ENCODE measurements around the gene TMEM258. TPM values are rescaled to one million over a fixed set of nuclear protein-coding genes. Genes with fewer than 3 reads are reported as not detected.

TMEM258 gene
- total and polyA plus RNA-seq, 2 experiments from 2014 or later: 72.8 to 258 TPM

DNA sequence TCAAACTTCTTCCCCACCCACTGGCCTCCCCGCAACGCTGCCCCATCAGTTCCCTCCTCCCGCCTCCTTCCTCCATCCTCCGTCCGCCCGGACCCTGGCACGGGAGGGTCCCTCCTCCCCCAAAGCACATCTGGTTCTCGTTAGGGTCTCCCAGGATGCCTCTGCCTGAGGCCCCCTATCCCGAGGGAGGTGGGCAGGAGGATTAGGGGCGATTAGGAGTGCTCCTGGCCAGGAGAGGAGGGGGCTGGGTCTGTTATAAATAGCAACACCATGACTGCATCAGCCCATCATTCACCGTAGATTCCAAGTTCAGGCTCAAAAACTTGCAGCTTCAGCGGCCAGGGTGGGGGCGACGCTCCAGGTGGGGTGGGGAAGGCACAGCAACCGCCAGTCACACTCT, 29.6 kb downstream of the TMEM258 start:
- Histone ChIP-seq H4K20me1 (ENCODE audit: insufficient read depth) (no peaks in the 10 kb centered on the region), H2AFZ (no peak overlapping the region), H3K27me3 (replicated peaks; ENCODE audit: insufficient read depth) (no peaks in the 10 kb centered on the region; the same call in 1 of the 2 replicates), H3F3A (ENCODE audit: insufficient read depth) (no peaks in the 10 kb centered on the region), H3K4me1 (ENCODE audit: insufficient read depth) (no peaks in the 10 kb centered on the region), H3K79me2 (ENCODE audit: insufficient read depth) (no peaks in the 10 kb centered on the region), H3K9ac (no peak overlapping the region), H3K36me3 (ENCODE audit: low read depth) (no peaks in the 10 kb centered on the region), H3K9me3 (ENCODE audit: low read depth) (no peaks in the 10 kb centered on the region), H3K4me3 (no peak overlapping the region), H3K9me2 (ENCODE audit: insufficient read depth) (no peaks in the 10 kb centered on the region), H3K4me2 (ENCODE audit: unreplicated experiment) (no peak overlapping the region), H3K27ac (no peak overlapping the region)
- in situ Hi-C loops (cut with MboI): no loop called here
- TF ChIP-seq EZH2 (IDR thresholded peaks at IDR 0.05; ENCODE audit: insufficient read depth, poor library complexity, severe bottlenecking): no peak
- no peak for TF ChIP-seq EZH2phosphoT487 (IDR thresholded peaks at IDR 0.05; ENCODE audit: insufficient read depth, low read depth)
- 6 to 11% methylated on average over 9 to 15 of the region's 15 CpGs for WGBS, 2 experiments (ENCODE audit: low coverage in 1 of 2, low lambda C conversion rate in 2 of 2, missing lambda C conversion rate in 2 of 2)
- no peak for DNase-seq

DNA sequence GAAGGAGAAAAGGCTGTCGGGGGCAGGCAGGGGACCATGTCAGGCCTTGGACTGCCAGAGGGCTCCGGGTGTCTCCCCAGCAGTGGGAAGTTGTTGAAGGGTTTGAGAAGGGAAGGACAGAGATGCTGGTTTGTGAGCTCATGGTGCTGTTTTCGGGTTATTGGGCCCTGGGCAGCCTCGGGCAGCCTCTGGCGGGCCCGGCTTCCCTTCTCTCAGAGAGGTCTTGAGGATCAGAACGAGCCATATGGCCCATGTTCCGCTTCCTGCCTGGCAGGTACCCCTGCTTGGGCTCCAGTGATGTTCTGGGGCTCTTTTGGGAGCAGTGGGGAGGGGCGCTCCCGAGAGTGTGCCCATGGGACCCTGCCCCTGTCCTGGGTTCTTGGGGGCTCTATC, 30.2 kb downstream of the TMEM258 start:
- no peaks in the 10 kb centered on the region for H3K79me2 ChIP-seq (ENCODE audit: insufficient read depth)
- no peak overlapping the region for H3K4me3 ChIP-seq
- 47 to 57% methylated on average over 8 to 10 of the region's 10 CpGs for WGBS, 2 experiments (ENCODE audit: low coverage in 1 of 2, low lambda C conversion rate in 2 of 2, missing lambda C conversion rate in 2 of 2)
- H3K4me2 ChIP-seq (ENCODE audit: unreplicated experiment): no peak overlapping the region
- in situ Hi-C loops (cut with MboI): no loop called here
- H3K9ac ChIP-seq: no peak overlapping the region
- no peaks in the 10 kb centered on the region for H3K4me1 ChIP-seq (ENCODE audit: insufficient read depth)
- DNase-seq: no peak
- H3K9me2 ChIP-seq (ENCODE audit: insufficient read depth): no peaks in the 10 kb centered on the region
- TF ChIP-seq EZH2 (IDR thresholded peaks at IDR 0.05; ENCODE audit: insufficient read depth, poor library complexity, severe bottlenecking): no peak
- no peak for TF ChIP-seq EZH2phosphoT487 (IDR thresholded peaks at IDR 0.05; ENCODE audit: insufficient read depth, low read depth)
- no peaks in the 10 kb centered on the region for H4K20me1 ChIP-seq (ENCODE audit: insufficient read depth)
- H3K27me3 ChIP-seq (replicated peaks; ENCODE audit: insufficient read depth): no peaks in the 10 kb centered on the region; the same call in 1 of the 2 replicates
- H2AFZ ChIP-seq: no peak overlapping the region
- H3K36me3 ChIP-seq (ENCODE audit: low read depth): no peaks in the 10 kb centered on the region
- H3K27ac ChIP-seq: no peak overlapping the region
- H3F3A ChIP-seq (ENCODE audit: insufficient read depth): no peaks in the 10 kb centered on the region
- H3K9me3 ChIP-seq (ENCODE audit: low read depth): no peaks in the 10 kb centered on the region

DNA sequence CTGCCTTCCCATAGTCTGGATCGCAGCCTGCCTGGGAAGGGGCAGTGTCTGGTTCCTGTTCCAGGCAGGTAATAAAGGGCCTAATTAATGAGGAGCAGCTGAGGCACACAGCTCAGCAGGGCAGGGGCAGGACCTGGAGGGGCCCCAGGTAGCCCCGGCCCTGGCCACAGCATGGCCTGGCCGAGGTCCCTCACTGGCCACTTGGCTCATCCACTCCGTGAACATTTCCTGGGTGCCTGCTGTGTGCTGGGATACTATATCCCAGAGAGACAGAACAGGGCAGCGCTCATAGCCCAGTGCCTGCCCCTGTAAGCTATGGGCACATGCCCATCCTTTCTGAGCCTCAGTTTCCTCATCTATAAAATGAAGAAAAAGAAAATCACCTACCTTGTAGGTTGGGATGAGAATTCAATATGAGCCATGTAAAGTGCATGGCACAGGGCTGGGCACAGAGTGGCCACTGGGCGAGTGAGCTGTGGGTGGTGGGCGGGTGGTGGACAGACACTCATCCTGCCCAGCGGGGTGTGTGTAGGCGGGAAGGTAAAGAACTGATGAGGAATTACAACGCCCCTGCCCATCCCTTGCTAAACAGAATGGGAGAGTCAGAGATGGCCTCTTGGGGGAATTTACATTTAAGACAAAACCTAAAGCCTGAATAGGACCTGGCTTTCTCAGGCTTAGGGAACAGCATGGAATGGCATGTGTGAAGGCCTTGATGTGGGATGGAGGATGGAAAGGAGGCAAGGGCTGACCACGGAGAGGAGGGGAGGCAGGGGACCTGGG, 30.8 kb downstream of the TMEM258 start:
- H2AFZ ChIP-seq: no peak overlapping the region
- H3K9ac ChIP-seq: no peak overlapping the region
- H3K36me3 ChIP-seq (ENCODE audit: low read depth): no peaks in the 10 kb centered on the region
- no peak for TF ChIP-seq EZH2 (IDR thresholded peaks at IDR 0.05; ENCODE audit: insufficient read depth, poor library complexity, severe bottlenecking)
- no peak for TF ChIP-seq EZH2phosphoT487 (IDR thresholded peaks at IDR 0.05; ENCODE audit: insufficient read depth, low read depth)
- no peak overlapping the region for H3K27ac ChIP-seq
- H3K4me3 ChIP-seq: no peak overlapping the region
- in situ Hi-C loops (cut with MboI): no loop called here
- H3K4me1 ChIP-seq (ENCODE audit: insufficient read depth): no peaks in the 10 kb centered on the region
- no peaks in the 10 kb centered on the region for H3F3A ChIP-seq (ENCODE audit: insufficient read depth)
- H3K79me2 ChIP-seq (ENCODE audit: insufficient read depth): no peaks in the 10 kb centered on the region
- no peaks in the 10 kb centered on the region for H3K9me2 ChIP-seq (ENCODE audit: insufficient read depth)
- WGBS, 2 experiments (ENCODE audit: low coverage in 1 of 2, low lambda C conversion rate in 2 of 2, missing lambda C conversion rate in 2 of 2): 52 to 55% methylated on average over 10 to 11 of the region's 11 CpGs
- no peaks in the 10 kb centered on the region; the same call in 1 of the 2 replicates for H3K27me3 ChIP-seq (replicated peaks; ENCODE audit: insufficient read depth)
- H3K9me3 ChIP-seq (ENCODE audit: low read depth): no peaks in the 10 kb centered on the region
- DNase-seq: no peak
- no peak overlapping the region for H3K4me2 ChIP-seq (ENCODE audit: unreplicated experiment)
- no peaks in the 10 kb centered on the region for H4K20me1 ChIP-seq (ENCODE audit: insufficient read depth)

DNA sequence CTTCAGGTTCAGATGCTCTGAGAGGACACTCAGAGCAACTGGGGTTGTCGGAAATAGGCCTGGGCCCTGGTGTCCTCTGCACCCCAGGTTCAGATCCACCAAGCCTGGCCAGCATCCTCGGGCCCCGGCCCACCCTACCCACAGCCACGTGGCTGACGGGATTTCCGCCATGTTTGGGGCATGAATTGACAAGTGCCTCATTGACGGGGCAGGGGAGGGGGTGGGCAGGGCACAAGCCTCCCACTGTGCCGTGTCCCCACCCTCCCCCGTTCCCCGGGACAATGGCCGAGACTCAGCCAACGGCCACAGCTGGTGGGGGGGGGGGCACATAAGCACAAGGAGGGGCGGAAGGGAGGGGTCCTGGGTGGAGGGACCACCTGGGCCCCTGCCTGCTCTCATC, 31.5 kb downstream of the TMEM258 start:
- no peak overlapping the region for H3K9ac ChIP-seq
- TF ChIP-seq EZH2phosphoT487 (IDR thresholded peaks at IDR 0.05; ENCODE audit: insufficient read depth, low read depth) (no peak), EZH2 (IDR thresholded peaks at IDR 0.05; ENCODE audit: insufficient read depth, poor library complexity, severe bottlenecking) (no peak)
- DNase-seq: no peak
- no peak overlapping the region for H3K4me2 ChIP-seq (ENCODE audit: unreplicated experiment)
- H3K27ac ChIP-seq: no peak overlapping the region
- no peak overlapping the region for H3K4me3 ChIP-seq
- no peaks in the 10 kb centered on the region for H3K79me2 ChIP-seq (ENCODE audit: insufficient read depth)
- H3K4me1 ChIP-seq (ENCODE audit: insufficient read depth): no peaks in the 10 kb centered on the region
- H4K20me1 ChIP-seq (ENCODE audit: insufficient read depth): no peaks in the 10 kb centered on the region
- H3K27me3 ChIP-seq (replicated peaks; ENCODE audit: insufficient read depth): no peaks in the 10 kb centered on the region; the same call in 1 of the 2 replicates
- 26 to 41% methylated on average over 7 to 13 of the region's 13 CpGs for WGBS, 2 experiments (ENCODE audit: low coverage in 1 of 2, low lambda C conversion rate in 2 of 2, missing lambda C conversion rate in 2 of 2)
- H3K9me3 ChIP-seq (ENCODE audit: low read depth): no peaks in the 10 kb centered on the region
- no peaks in the 10 kb centered on the region for H3F3A ChIP-seq (ENCODE audit: insufficient read depth)
- in situ Hi-C loops (cut with MboI): no loop called here
- no peak overlapping the region for H2AFZ ChIP-seq
- no peaks in the 10 kb centered on the region for H3K36me3 ChIP-seq (ENCODE audit: low read depth)
- H3K9me2 ChIP-seq (ENCODE audit: insufficient read depth): no peaks in the 10 kb centered on the region
